AML-193 (cell line): ENCODE measurements around the gene SYNDIG1.
"Not testable (repeated sequence)": the region's sequence is repeated elsewhere in the genome, so short reads cannot be mapped to it uniquely, and the experiment has no call there.

Source experiments
- DNase-seq, 2 experiments: peaks; one replicate each; lab custom pipeline; 2025; lab: John Stamatoyannopoulos, UW

SYNDIG1 gene

GRCh38 chr20:24493661-24494459, 24.4 kb downstream of the SYNDIG1 start:
- DNase-seq: no peak

- no peak for DNase-seq
Observed at GRCh38 chr20:24494460-24494920, 25.1 kb downstream of the SYNDIG1 start.

GRCh38 chr20:24495266-24495665, 25.8 kb downstream of the SYNDIG1 start:
- no peak for DNase-seq

- no peak for DNase-seq
Observed at GRCh38 chr20:24497851-24498250, 28.4 kb downstream of the SYNDIG1 start.

- DNase-seq: no peak
Observed at GRCh38 chr20:24498641-24499040, 29.2 kb downstream of the SYNDIG1 start.

GRCh38 chr20:24499472-24499871, 30.0 kb downstream of the SYNDIG1 start:
- no peak for DNase-seq

GRCh38 chr20:24501764-24502556, 32.5 kb downstream of the SYNDIG1 start:
- no peak for DNase-seq

GRCh38 chr20:24502661-24503060, 33.2 kb downstream of the SYNDIG1 start:
- no peak for DNase-seq

GRCh38 chr20:24503352-24503931, 34.0 kb downstream of the SYNDIG1 start:
- no peak for DNase-seq

GRCh38 chr20:24504331-24505285, 35.2 kb downstream of the SYNDIG1 start:
- DNase-seq: no peak

- DNase-seq: no peak
Observed at GRCh38 chr20:24506146-24506545, 36.7 kb downstream of the SYNDIG1 start.

- DNase-seq: no peak
Observed at GRCh38 chr20:24506696-24507095, 37.3 kb downstream of the SYNDIG1 start.

GRCh38 chr20:24507182-24507853, 37.9 kb downstream of the SYNDIG1 start:
- DNase-seq: no peak

- not testable (repeated sequence) for DNase-seq
Observed at GRCh38 chr20:24512441-24512840, 43.0 kb downstream of the SYNDIG1 start.

- no peak for DNase-seq
Observed at GRCh38 chr20:24518515-24518914, 49.1 kb downstream of the SYNDIG1 start.

- no peak for DNase-seq
Observed at GRCh38 chr20:24519476-24519875, 50.0 kb downstream of the SYNDIG1 start.

GRCh38 chr20:24521032-24521431, 51.6 kb downstream of the SYNDIG1 start:
- no peak for DNase-seq

GRCh38 chr20:24522452-24523330, 53.3 kb downstream of the SYNDIG1 start:
- no peak for DNase-seq

GRCh38 chr20:24523661-24524060, 54.2 kb downstream of the SYNDIG1 start:
- DNase-seq: no peak
